Measurements from ENCODE around the gene MYL3. TPM values are rescaled to one million over a fixed set of nuclear protein-coding genes. Genes with fewer than 3 reads are reported as not detected.
"Not testable (repeated sequence)": the region's sequence is repeated elsewhere in the genome, so short reads cannot be mapped to it uniquely, and the experiment has no call there.

The MYL3 gene
- total RNA-seq (2014; rRNA removed), result not detected in 2 replicates
- 0.49 TPM for polyA plus RNA-seq (2012)

DNA sequence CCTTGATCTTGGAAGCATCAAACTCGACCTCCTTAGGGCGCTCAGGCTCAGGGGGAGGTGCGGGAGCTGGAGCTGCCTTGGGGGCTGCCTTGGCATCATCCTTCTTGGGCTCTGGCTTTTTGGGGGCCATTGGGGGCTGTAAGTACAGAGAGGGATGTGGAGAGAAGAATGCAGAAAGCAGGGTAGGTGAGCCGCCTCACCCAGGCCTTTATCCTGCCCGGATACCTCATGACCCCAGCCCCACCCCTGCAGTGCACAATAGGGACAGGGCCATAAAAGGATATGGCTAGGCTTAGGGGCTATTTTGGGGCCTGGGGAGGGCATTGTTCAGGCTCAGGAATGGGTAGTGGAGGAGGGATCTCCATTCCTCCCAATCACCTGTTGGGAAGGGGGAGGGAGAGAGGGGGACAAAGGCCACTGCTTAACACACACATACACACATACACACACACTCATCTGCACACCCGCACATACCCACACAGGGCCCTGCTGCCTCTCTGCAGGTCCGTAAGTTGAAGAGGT lies at the start of gene MYL3:
MYL3 (minus strand) TSS at position 184 of the 522 bp plus-strand sequence; CDS start at position 130, 54 bp downstream.
- no peak for DNase-seq (ENCODE audit: low read depth)

DNA sequence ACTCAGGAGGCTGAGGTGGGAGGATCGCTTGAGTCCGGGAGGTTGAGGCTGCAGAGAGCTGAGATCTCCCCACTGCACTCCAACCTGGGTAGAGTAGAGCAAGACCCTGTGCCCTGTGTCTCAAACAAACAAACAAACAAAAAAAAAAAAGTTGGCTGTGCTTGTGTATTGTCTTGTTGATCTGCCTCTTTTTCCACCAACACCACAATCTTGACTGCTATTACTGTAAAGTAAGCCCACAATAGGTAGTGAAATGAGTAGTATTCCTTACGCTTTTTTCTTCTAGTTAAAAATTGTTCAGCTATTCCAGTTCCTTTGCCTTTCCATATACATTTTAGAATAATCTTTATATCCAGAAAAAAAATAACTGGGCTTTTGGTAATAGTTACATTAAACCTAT lies 49.7 kb upstream of the MYL3 start:
- DNase-seq (ENCODE audit: low read depth), result no peak

DNA sequence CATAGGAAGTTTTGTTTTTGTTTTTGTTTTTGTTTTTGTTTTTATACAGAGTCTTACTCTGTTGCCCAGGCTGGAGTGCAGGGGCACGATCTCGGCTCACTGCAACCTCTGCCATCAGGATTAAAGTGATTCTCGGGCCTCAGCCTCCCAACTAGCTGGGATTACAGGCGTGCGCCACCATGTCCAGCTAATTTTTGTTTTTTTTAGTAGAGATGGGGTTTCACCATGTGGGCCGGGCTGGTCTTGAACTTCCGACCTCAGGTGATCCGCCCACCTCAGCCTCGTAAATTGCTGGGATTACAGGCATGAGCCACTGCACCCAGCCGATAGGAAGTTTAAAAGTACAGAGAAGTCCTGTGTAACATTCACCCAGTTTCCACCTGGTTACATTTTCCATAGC lies 47.7 kb upstream of the MYL3 start:
- not testable (repeated sequence) for DNase-seq (ENCODE audit: low read depth)

DNA sequence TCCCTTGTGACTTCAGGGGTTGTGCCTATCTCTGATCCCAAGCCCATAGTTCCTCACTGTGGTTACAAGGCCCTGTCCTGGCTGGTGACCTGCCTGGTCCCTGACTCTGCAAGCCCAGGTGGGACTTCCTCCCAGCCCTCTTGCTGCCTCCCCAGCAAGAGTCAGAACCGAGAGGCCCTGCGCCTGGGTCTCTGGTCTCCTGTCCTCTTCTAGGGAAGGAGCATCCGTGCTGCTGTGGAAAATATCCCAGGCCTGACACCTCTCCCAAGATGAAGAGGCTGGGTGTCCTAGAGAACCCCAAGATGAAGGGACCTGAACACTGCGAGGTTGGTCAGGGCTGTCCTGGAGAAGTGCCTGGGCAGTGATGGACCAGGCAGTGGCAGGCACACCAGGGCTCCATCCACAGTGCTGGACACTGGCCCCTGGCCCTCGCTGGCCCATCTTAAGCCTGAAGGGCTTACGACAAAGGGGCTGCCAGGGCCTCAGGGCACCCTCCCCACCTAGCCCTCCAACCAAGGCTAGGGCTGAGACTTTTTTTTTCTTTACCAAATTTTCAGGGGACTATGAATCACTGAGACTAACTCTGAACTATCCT lies 47.0 kb upstream of the MYL3 start:
- no peak for DNase-seq (ENCODE audit: low read depth)

DNA sequence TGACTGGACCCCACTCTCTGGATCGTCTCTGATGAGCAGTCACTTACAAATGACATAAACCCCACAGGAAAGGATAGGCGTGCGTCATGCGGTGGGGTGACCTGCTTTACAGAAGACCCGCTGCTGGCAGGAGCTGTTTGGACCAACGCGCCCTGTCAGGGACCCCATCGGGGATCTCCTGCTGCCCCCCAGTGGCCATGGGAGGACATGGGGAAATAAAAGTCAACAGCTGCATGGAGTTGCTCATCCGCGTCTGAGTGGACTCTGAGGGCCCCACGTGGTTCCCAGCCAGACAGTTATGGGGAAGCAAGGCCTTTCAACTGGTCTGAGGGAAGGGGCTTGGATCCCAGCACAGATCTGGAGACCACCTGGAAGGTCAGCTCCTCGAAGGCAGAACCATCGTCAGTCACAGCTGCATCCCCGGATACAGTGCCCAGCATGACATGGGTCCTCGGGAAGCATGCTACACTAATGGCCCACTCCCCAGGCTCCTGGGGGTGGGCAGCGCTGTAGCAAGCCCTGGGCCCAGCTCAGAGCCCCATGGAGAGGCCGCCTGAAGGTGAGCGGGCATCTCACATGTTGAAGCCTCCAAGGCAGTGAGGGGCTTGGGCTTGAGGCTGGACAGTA lies 46.4 kb upstream of the MYL3 start:
- peak; percentile 89 for DNase-seq (ENCODE audit: low read depth)

DNA sequence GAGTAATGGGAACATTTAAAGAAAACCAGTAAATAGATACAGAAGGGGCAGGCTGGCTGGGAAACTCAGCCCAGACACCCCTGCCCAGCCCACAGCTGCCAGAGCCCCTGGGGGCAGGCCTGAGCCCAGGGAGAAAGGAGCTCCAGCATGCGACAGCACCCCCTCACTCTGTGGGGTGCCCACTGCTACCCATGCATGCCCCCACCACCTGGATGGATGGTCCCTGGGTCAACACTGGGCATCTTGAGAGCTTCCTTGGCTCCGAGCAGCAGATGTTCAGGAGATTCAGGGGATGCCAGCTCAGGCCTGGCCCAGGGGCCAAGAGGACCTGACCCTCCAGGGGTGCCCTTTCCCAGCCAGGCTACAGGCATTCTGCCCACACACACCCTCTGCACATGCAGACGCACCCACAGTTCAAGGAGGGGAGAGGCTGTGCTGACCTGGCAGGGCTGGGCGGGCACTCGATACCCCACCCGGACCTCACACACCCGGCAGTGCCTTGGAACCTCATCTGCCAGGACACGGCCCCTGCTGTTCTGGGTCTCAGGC lies 45.8 kb upstream of the MYL3 start:
- no peak for DNase-seq (ENCODE audit: low read depth)

DNA sequence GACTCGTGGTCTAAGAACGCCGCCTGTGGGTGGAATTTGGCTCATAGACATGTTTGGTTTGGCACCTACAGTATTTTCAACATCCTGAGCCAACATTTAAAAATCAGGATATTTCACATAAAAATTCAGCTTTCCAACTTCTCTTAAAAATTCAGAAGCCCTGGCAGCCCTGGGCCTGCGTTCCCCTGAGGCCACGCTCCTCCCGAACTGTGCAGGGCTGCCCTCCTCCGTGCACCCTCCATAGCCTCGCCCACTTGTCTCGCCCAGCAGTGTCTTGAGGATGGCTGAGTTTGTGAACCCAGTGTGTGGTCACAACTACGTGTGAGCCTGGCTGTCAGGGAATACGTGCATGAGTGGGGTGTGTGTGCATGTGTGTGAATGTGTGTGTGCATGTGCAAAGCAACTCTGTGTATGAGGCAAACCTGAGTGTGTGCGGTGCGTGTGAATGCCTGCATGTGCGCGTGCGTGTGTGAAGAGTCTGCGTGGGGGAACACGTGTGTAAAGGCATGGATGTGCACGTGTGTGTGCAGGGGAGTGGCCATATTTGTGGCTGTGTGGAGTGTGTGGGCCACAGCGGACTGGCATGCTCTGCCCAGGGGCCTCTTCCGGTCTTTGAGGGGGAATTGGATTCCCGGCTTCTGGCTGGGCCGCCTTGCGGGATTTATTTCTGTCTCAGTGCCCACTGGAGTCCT lies 45.2 kb upstream of the MYL3 start:
- DNase-seq (ENCODE audit: low read depth), result no peak

DNA sequence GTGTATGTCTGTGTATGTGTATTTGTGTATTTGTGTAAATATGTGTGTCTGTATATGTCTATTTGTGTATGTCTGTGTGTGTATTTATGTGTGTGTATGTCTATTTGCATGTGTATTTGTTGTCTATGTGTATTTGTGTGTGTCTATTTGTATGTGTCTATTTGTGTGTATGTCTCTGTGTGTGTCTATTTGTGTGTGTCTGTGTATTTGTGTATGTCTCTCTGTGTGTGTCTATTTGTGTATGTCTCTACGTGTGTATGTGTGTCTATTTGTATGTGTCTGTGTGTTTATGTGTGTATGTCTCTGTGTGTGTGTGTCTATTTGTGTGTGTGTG lies 44.7 kb upstream of the MYL3 start:
- DNase-seq (ENCODE audit: low read depth), result peak; percentile 35

DNA sequence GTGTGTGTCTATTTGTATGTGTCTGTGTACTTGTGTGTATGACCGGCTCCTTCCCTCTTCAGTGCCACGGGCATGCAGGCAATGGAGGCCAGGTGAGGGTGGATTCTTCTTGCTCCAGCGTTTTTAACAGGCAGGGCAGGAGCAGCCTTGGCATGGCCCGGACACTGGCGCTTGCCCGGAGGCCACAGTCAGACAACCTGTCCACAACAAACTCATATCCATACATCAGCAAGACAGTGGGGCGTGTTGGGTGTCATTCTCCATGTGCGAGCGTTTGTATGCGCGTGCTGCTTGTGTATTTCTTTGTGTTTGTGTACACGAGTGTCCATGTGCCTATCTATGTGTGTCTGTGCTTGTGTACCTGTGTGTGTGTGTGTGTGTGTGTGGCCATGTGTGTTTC lies 44.0 kb upstream of the MYL3 start:
- no peak for DNase-seq (ENCODE audit: low read depth)

DNA sequence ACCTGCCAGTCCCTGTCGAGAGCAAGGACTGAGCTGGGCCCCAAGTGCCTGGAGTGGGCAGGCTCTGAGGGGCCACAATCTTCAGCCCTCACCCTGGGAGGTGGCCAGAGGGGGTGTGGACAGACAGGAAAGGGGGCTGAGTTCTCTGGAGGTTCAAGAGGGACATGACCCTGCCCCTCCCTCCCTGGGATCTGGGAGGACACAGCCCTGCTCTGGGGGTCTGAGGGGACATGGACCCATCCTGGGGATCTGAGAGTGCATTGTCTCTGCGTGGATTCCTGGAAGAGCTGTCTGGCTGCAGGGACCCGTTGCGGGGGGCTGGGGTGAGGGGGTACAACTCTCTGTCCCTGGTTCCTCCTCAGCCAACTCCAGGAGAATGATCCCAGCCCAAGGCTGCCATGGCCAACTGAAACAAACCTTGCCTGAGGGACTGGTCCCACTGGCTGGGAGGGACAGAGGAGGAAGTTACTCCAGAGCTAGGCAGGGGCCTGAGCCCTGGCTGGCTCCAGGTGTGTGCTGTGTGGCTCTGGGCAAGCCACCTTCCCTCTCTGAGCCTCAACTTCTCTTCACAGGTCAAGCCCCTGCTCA lies 43.3 kb upstream of the MYL3 start:
- no peak for DNase-seq (ENCODE audit: low read depth)

DNA sequence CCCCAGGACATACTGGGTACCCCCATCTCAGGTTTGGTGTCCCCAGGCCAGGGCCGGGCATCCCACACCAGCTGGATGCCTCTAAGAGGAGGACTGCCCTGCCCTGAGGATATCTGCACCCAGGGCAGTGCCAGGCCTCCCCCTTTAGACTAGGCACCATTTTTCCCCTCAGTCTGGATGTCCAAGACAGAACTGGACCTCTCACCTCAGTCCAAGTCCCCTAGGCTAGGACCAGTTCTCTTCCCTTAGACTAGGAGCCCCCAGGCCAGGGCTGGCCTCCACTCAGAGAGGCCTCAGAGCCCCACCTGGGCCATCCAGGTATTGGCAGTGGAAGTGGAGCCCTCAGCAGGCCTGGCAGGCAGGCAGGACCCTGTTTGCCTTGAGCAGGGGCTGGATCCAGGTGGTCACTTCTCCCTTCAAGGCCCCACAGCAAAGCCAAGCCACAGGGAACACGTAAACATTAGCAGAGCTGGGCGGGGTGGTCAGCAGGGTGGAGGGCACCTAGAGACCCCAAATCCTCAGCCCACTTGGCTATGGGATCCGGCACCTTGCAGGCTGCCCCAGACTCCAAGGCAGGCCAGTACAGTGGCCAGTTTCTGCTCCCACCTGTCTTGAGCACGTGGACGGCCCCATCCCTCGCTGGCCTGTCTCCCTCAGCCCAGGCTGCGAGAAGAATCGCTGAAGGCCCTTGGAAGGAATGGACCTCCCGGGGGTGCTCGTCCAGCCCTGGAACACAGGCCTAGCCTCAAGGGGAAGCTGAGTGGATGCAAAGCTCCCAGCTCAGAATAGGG lies 42.6 kb upstream of the MYL3 start:
- no peak for DNase-seq (ENCODE audit: low read depth)

DNA sequence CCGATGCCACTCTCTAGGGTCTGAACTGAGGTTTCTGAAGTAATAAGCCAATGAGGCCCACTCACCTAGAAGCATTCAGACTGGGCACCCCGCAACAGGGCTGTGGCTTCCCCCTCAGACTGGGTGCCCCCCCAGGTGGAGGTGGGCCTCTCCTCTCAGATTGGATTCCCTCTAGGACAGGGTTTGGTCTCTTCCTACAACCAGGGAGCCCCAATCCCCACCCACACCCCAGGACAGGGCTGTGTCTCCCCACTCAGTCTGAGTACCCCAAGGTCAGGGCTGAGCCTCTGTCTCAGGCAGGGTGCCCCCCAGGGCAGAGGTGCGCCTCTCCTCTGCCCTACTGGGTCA lies 41.9 kb upstream of the MYL3 start:
- DNase-seq (ENCODE audit: low read depth), result no peak

DNA sequence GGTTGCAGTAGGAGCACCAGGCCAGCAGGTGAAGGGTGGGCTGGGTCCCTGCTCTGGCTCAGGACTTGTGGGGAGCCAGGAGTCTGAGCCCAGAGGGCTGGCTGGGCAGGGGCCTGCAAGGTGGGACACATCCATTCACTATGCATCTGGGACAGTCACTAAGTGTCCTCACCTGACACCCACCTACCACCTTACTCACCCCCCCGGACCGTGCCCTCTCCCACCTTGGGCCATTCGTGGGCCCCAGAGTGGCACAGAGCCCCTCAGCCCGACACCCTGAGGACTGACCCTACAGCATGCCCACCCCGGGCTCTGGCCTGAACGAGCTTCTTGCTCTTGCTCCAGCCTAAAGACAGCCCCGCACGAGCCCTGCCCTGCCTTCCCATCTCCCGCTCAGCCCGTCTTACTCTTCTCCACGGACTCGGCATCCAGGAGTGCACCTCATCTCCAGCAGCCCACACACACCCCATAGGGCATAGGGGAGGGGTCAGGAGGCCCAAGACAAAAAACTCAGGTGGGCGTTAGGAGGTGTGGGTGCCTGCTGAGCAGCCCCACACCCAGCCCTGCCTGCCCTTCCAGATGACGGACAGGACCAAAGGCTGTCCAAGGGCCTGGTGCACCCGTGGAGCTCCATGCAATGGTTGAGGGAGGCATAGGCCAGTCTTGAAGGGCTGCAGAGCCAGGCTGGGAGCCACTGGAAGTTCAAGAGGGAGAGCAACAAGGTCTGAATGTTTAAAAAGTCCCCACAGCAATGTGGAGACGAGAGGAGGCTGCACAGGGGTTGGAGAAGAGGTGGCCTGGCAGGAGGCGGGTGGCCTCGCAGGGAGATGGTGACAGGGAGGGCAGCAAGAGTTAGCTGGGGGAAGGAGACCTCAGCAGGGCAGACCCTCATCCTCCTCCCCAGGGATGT lies 41.3 kb upstream of the MYL3 start:
- DNase-seq (ENCODE audit: low read depth), result no peak

DNA sequence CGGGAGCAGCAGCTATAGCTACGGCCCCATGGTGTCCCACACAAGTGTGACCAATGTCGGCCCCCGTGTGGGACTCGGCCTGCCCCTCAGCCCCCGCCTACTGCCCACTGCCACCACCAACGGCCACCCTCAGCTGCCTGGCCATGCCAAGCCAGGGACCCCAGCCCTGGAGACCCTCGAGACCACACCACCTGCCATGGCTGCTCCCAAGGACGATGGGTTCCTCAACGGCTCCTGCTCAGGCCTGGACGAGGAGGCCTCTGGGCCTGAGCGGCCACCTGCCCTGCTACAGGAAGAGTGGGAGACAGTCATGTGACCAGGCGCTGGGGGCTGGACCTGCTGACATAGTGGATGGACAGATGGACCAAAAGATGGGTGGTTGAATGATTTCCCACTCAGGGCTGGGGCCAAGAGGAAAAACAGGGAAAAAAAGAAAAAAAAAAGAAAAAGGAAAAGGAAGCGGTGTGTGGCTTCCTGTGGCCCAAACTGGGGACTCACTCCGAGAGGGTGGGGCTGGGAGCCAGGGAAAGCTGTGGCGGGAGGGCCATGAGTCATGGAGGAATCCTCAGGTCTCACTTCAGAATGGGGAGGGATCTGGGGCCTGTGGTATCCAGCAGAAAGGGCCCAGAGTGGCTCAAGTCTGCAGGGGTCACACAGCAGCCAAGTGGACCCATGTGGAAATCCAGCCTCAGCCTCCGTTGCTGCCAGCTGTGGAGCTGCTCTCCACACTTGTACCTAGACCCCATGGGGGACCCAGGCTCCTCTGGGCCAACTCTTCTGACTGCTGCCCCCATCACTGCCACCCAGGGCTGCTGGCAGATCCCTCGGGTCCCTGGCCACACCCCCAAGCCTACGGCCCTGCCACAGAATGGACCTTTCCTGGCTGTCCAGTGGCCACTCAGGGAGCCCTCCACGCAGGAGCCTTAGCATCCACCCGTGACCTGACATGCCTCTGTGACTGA lies 40.4 kb upstream of the MYL3 start:
- DNase-seq (ENCODE audit: low read depth), result peak; percentile 27

DNA sequence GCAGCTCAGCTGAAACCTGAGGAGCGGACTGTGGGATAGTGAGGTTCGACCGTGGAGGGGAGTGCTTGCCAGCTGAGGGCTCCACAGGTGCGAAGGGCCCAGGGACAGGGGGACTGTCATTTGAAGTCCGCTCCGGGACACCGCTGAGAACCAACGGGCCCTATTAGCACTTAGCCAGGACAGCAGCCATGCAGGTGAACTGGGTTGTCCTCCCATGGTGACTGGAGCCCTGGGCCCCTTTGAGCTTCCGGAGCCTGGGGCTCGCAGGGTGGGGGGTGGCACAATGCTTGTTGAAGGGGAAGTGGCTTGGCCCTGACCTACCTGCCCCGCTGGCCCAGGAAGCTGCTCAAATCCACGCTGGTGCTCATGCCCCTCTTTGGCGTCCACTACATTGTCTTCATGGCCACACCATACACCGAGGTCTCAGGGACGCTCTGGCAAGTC lies 39.0 kb upstream of the MYL3 start:
- no peak for DNase-seq (ENCODE audit: low read depth)

DNA sequence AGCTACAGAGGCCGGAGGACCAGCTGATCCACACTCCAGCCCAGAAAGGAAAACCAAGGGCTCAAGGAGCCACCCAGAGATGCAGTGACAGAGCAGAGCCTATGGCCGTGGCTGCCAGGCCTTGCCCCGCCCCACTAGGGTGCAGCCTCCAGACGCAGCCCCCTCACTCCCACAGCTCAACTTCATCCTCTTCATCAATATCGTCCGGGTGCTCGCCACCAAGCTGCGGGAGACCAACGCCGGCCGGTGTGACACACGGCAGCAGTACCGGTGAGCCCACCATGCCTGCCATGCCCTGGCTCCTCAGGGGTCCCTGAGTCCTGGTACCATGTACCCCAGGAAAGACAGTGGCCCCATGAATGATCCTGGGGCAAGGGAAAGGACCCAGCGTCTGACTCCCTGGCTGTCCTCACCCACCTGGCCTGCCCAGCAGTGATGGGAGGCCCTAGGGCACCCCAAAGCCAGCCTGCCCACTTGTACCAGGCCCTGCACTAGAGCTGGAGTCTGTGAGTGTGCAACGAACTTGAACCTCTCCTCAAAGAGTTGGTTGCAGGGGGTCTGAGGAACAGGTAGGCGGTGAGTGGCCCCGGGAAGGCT lies 38.4 kb upstream of the MYL3 start:
- DNase-seq (ENCODE audit: low read depth), result no peak

DNA sequence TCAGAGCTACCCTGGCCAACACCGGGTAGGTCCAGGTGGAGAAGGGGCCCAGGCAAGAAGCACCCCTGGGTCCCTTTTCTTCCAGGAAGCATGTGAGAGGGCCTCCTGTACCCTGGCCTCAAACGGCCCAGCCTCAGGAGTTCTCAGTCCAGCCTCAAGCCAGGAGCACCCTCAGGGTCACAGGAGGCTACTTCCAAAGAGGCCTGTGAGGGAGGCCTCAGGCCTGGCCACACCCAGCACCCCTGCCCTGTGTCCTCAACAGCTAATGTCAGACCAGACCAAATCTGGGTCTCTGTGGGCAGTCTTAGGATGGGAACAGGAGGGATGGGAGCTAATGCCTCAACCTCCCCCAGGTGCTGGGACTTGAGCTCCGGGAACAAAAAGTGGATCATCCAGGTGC lies 37.8 kb upstream of the MYL3 start:
- DNase-seq (ENCODE audit: low read depth), result no peak

DNA sequence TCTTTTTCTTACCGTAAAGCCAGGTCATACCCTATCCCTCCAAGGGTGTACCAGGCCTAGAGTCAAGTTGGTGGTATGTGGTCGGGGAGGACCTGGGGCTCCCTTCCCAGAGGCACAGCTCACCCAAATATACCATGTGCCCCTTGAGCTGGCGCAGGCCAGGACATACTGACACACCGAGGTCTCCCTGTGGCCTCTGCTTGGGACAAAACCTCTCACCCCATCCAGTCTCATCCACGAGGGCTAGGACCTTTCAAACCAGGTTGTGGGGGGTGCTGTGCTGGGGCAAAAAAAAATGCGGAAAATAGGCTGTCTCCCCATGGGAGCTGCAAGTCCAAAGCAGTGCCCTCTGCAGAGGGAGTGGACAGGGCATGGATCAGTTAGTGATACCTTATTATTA lies 37.1 kb upstream of the MYL3 start:
- no peak for DNase-seq (ENCODE audit: low read depth)

DNA sequence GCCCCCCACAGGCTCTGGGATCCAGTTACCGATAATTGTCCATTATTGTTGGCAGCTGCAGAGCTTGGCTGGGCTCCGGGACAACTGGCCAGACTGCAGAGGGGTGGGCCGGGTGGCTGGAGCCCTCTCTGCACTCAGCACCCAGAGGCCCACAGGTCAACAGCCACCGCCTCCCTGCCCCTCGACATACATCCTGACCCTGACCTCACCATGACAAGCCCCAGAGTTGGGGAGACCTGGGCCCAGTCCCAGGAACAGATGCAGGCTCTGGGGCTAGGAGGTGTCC lies 36.7 kb upstream of the MYL3 start:
- no peak for DNase-seq (ENCODE audit: low read depth)

All from LHCN-M2 (cell line).